IMR-90 (cell line): ENCODE results near the gene AKR1A1. TPM values are rescaled to one million over a fixed set of nuclear protein-coding genes. Genes with fewer than 3 reads are reported as not detected.

ENCODE experiments used
- ATAC-seq: fragments of 200-7000 bp; cut with Tn5 transposase; 2 replicates; pipeline ENCODE4 v1.9.1; 2020; ENCODE audit warnings: low read depth, mild to moderate bottlenecking, moderate library complexity
- BruUV-seq: library from RNA; stranded (reverse); fragments of 400-500 nt; replicated peaks from 2 replicates; lab custom pipeline; 2021; lab: Mats Ljungman, UMichigan
- CTCF ChIA-PET: fragments of 300-600 bp; formaldehyde crosslinking; extraction: SDS; loops from one replicate; lab custom pipeline; 2021; ENCODE audit warnings: antibody characterized with exemption; lab: Yijun Ruan, JAX
- POLR2A ChIA-PET: fragments of 300-600 bp; sonication (Branson Sonifier 250); formaldehyde crosslinking; loops from one replicate; lab custom pipeline; 2022; ENCODE audit warnings: antibody characterized with exemption; ENCODE audit not compliant: unreplicated experiment; lab: Charles Lee
- DNase-seq: peaks from one replicate; pipeline ENCODE4 v3.0.0; 2013
- H2AFZ ChIP-seq: replicated peaks from 2 replicates; pipeline ENCODE3; 2013; ENCODE audit warnings: low read length, mild to moderate bottlenecking; ENCODE audit not compliant: poor library complexity
- H2AK5ac ChIP-seq: 2 replicates; pipeline ENCODE4 v1.6.1; 2013; ENCODE audit warnings: low read depth, low read length, inconsistent platforms
- H2AK9ac ChIP-seq: replicated peaks from 2 replicates; pipeline ENCODE3; 2013; ENCODE audit warnings: mild to moderate bottlenecking, low read depth, low read length, moderate library complexity; ENCODE audit not compliant: poor library complexity
- H2BK120ac ChIP-seq: 2 replicates; pipeline ENCODE4 v1.6.1; 2013; ENCODE audit warnings: low read depth, low read length, inconsistent platforms
- H2BK15ac ChIP-seq: 3 replicates; pipeline ENCODE4 v1.6.1; 2013; ENCODE audit warnings: low read depth, low read length, inconsistent platforms
- H2BK20ac ChIP-seq: 2 replicates; pipeline ENCODE4 v1.6.1; 2013; ENCODE audit warnings: low read depth, mild to moderate bottlenecking, inconsistent platforms, low read length, moderate library complexity
- H2BK5ac ChIP-seq: 2 replicates; pipeline ENCODE4 v1.6.1; 2013; ENCODE audit warnings: mild to moderate bottlenecking, low read depth, low read length, inconsistent platforms; ENCODE audit not compliant: poor library complexity, severe bottlenecking
- H3K14ac ChIP-seq: replicated peaks from 2 replicates; pipeline ENCODE4 v1.6.1; 2013; ENCODE audit warnings: low read depth, low read length, inconsistent platforms
- H3K18ac ChIP-seq: 2 replicates; pipeline ENCODE4 v1.6.1; 2013; ENCODE audit warnings: low read depth, low read length, control low read depth
- H3K23ac ChIP-seq: 2 replicates; pipeline ENCODE4 v1.6.1; 2013; ENCODE audit warnings: low read depth, low read length, inconsistent platforms
- H3K27ac ChIP-seq: 2 replicates; pipeline ENCODE4 v1.5.1; 2013; ENCODE audit warnings: mild to moderate bottlenecking, control low read depth, low read length; ENCODE audit not compliant: insufficient read depth
- H3K27me3 ChIP-seq: 2 replicates; pipeline ENCODE4 v1.6.1; 2013; ENCODE audit warnings: low read length; ENCODE audit not compliant: control insufficient read depth, insufficient read depth
- H3K36me3 ChIP-seq: 2 replicates; pipeline ENCODE4 v1.6.1; 2013; ENCODE audit warnings: low read length, mixed read lengths; ENCODE audit not compliant: control insufficient read depth, insufficient read depth
- H3K4ac ChIP-seq: 2 replicates; pipeline ENCODE4 v1.6.1; 2013; ENCODE audit warnings: low read depth, low read length, inconsistent platforms
- H3K4me1 ChIP-seq: 2 replicates; pipeline ENCODE4 v1.6.1; 2013; ENCODE audit warnings: low read length, mixed read lengths; ENCODE audit not compliant: control insufficient read depth, insufficient read depth
- H3K4me2 ChIP-seq: 2 replicates; pipeline ENCODE4 v1.6.1; 2013; ENCODE audit warnings: low read depth, mild to moderate bottlenecking, control low read depth, low read length, moderate library complexity
- H3K4me3 ChIP-seq: 2 replicates; pipeline ENCODE4 v1.5.1; 2013; ENCODE audit warnings: low read depth, mild to moderate bottlenecking, control low read depth, low read length, moderate library complexity; ENCODE audit not compliant: insufficient read depth
- H3K56ac ChIP-seq: 2 replicates; pipeline ENCODE4 v1.6.1; 2013; ENCODE audit warnings: low read length, inconsistent platforms; ENCODE audit not compliant: insufficient read depth; ENCODE audit errors: extremely low read depth
- H3K79me1 ChIP-seq, 2 experiments: 2 replicates each; pipeline ENCODE4 v1.6.1; 2013; ENCODE audit warnings: low read length in 2 of 2, inconsistent platforms in 1 of 2, low read depth in 1 of 2
- H3K9ac ChIP-seq: 2 replicates; pipeline ENCODE4 v1.6.1; 2013; ENCODE audit warnings: low read depth, low read length, control low read depth
- H3K9me1 ChIP-seq: 2 replicates; pipeline ENCODE4 v1.6.1; 2013; ENCODE audit warnings: low read length, inconsistent platforms; ENCODE audit not compliant: insufficient read depth
- H3K9me3 ChIP-seq: 2 replicates; pipeline ENCODE4 v1.6.1; 2013; ENCODE audit warnings: low read length; ENCODE audit not compliant: control insufficient read depth, insufficient read depth
- H4K20me1 ChIP-seq: 2 replicates; pipeline ENCODE4 v1.6.1; 2013; ENCODE audit warnings: low read length, inconsistent platforms; ENCODE audit not compliant: insufficient read depth
- H4K5ac ChIP-seq: 2 replicates; pipeline ENCODE4 v1.6.1; 2013; ENCODE audit warnings: mild to moderate bottlenecking, low read depth, low read length, control low read depth
- H4K8ac ChIP-seq, 2 experiments: 2 replicates each; pipeline ENCODE4 v1.6.1; 2013; ENCODE audit warnings: low read depth in 2 of 2, low read length in 2 of 2, control low read depth in 1 of 2, inconsistent platforms in 1 of 2
- H4K91ac ChIP-seq: 2 replicates; pipeline ENCODE4 v1.6.1; 2013; ENCODE audit warnings: low read depth, low read length, inconsistent platforms; ENCODE audit not compliant: insufficient read depth
- BHLHE40 ChIP-seq: fragments of 150-350 bp; IDR thresholded peaks from 2 replicates; pipeline ENCODE4 v1.6.1; 2016; ENCODE audit warnings: mild to moderate bottlenecking, low read depth, low read length
- CEBPB ChIP-seq: IDR thresholded peaks from 2 replicates; pipeline ENCODE4 v1.6.1; 2012; ENCODE audit warnings: low read depth, low read length, improper control_type of control experiment
- ELK1 ChIP-seq: fragments of 150-350 bp; IDR thresholded peaks from 2 replicates; pipeline ENCODE4 v1.6.1; 2016; ENCODE audit warnings: low read depth, mild to moderate bottlenecking, low read length, moderate library complexity, borderline replicate concordance
- FOS ChIP-seq: fragments of 150-350 bp; IDR thresholded peaks from 2 replicates; pipeline ENCODE4 v1.6.1; 2016; ENCODE audit warnings: low read depth, low read length
- MAFK ChIP-seq: IDR thresholded peaks from 2 replicates; pipeline ENCODE4 v1.6.1; 2012; ENCODE audit warnings: low read depth, low read length, improper control_type of control experiment
- MAZ ChIP-seq: IDR thresholded peaks from 2 replicates; pipeline ENCODE4 v1.6.1; 2012; ENCODE audit warnings: low read depth, mild to moderate bottlenecking, low read length, improper control_type of control experiment, moderate library complexity, borderline replicate concordance
- NFE2L2 ChIP-seq: fragments of 150-350 bp; IDR thresholded peaks from 2 replicates; pipeline ENCODE4 v1.6.1; 2016; ENCODE audit warnings: low read depth, mild to moderate bottlenecking, low read length
- RCOR1 ChIP-seq: IDR thresholded peaks from 2 replicates; pipeline ENCODE4 v1.6.1; 2012; ENCODE audit warnings: mild to moderate bottlenecking, low read length, improper control_type of control experiment; ENCODE audit not compliant: insufficient replicate concordance
- RFX5 ChIP-seq: IDR thresholded peaks from 2 replicates; pipeline ENCODE4 v1.8.0; 2012; ENCODE audit warnings: low read depth, mild to moderate bottlenecking, low read length, moderate library complexity
- SMC3 ChIP-seq: fragments of 150-350 bp; IDR thresholded peaks from 2 replicates; pipeline ENCODE4 v1.6.1; 2016; ENCODE audit warnings: low read depth, mild to moderate bottlenecking, antibody characterized with exemption, low read length, moderate library complexity
- WGBS, 2 experiments: methylation state at CpG; one replicate each; pipeline versions ENCODE4 v1.1.5 to v1.1.7; 2013; ENCODE audit warnings: missing lambda C conversion rate in 2 of 2; ENCODE audit not compliant: insufficient read length in 1 of 2; ENCODE audit errors: extremely low coverage in 2 of 2; 5-methylcytosine and 5-hydroxymethylcytosine counted together
- dilution Hi-C: fragments of 300-500 bp; cut with HindIII; formaldehyde crosslinking; loops from one replicate; pipeline ENCODE4 v1.14.3; 2018; ENCODE audit warnings: low sequenced_read_pairs; ENCODE audit not compliant: unreplicated experiment
- in situ Hi-C: fragments of 300-500 bp; cut with MboI; formaldehyde crosslinking; loops from 3 replicates; pipeline ENCODE4 v1.14.3; 2019; ENCODE audit warnings: low sequenced_read_pairs, inconsistent platforms, mixed read lengths
- intact Hi-C: fragments of 100-400 bp; cut with micrococcal nuclease; formaldehyde crosslinking; loops from 2 replicates; pipeline ENCODE4 v1.10.0; 2022
- polyA plus RNA-seq, 3 experiments: library from polyadenylated mRNA; depleted of rRNA; stranded (reverse); fragments of >200 nt; gene quantifications; 2 replicates each; pipeline ENCODE4 v1.2.3, GENCODE V29; 2012; ENCODE audit warnings: low replicate concordance in 1 of 3
- total RNA-seq: library from RNA; depleted of rRNA; stranded (reverse); fragments of >200 nt; gene quantifications from 2 replicates; pipeline ENCODE4 v1.2.3, GENCODE V29; 2012
- TF ChIP-seq, protein P1 (sequence below): fragments of 150-350 bp; IDR thresholded peaks from 2 replicates; pipeline ENCODE4 v1.6.1; 2017; ENCODE audit warnings: mild to moderate bottlenecking, antibody characterized with exemption, low read length, low read depth
- TF ChIP-seq, protein P2 (sequence below): conservative IDR thresholded peaks from 2 replicates; pipeline ENCODE4 v1.5.1; 2012; ENCODE audit warnings: mild to moderate bottlenecking, low read depth, low read length, improper control_type of control experiment

AKR1A1 gene
- total and polyA plus RNA-seq, 2 of the 4 experiments (the other 2 are of a cell fraction) = 141 to 151 TPM

DNA sequence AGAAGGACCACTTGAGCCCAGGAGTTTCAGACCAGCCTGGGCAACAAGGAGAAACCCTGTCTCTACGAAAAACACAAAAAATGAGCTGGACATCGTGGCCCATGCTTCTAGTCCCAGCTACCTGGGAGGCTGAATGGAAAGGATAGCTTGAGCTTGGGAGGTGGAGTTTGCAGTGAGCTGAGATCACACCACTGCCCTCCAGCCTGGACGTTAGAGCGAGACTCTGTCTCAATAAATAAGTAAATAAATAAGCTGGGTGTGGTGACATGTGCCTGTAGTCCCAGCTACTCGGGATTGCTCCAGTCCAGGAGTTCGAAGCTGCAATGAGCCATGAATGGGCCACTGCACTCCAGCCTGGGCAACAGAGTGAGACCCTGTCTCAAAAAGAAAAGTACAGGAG, 3.6 kb downstream of the AKR1A1 start:
- WGBS, 2 experiments = 100% methylated on average over 1 of the region's 6 CpGs; no CpG with 5 or more reads in 1 of the 2 experiments

More for the DNA sequence above, 3.6 kb downstream of the AKR1A1 start:
- Histone ChIP-seq H4K8ac (no peak overlapping the region), H2BK5ac (no peak overlapping the region), H2BK20ac (no peak overlapping the region), H3K9me1 (peaks cover 9% of the 10 kb centered on the region), H3K79me1 (peaks cover 17 to 50% of the 10 kb centered on the region in 2 experiments), H3K18ac (no peak overlapping the region), H3K4me1 (peaks cover 9% of the 10 kb centered on the region), H4K5ac (no peak overlapping the region), H2AFZ (no peak overlapping the region), H2AK9ac (no peak overlapping the region), H3K4ac (no peak overlapping the region), H3K27me3 (no peaks in the 10 kb centered on the region), H2BK120ac (no peak overlapping the region), H3K36me3 (peaks cover 7% of the 10 kb centered on the region), H2AK5ac (no peak overlapping the region), H4K20me1 (no peaks in the 10 kb centered on the region), H3K9me3 (no peaks in the 10 kb centered on the region), H4K91ac (no peak overlapping the region), H3K56ac (no peak overlapping the region), H3K4me2 (no peak overlapping the region), H3K23ac (no peak overlapping the region), H3K4me3 (no peak overlapping the region), H3K14ac (no peak overlapping the region), H2BK15ac (no peak overlapping the region), H3K9ac (no peak overlapping the region), H3K27ac (no peak overlapping the region)
- BruUV-seq = no TSS peak
- intact Hi-C loops (no loop called here), dilution Hi-C loops (no loop called here), in situ Hi-C loops (no loop called here)
- no peak for TF ChIP-seq NFE2L2
- no peak for TF ChIP-seq SMC3
- TF ChIP-seq RCOR1 = no peak
- no peak for TF ChIP-seq MAZ
- TF ChIP-seq MAFK = no peak
- no peak for TF ChIP-seq BHLHE40
- TF ChIP-seq, protein P1, sequence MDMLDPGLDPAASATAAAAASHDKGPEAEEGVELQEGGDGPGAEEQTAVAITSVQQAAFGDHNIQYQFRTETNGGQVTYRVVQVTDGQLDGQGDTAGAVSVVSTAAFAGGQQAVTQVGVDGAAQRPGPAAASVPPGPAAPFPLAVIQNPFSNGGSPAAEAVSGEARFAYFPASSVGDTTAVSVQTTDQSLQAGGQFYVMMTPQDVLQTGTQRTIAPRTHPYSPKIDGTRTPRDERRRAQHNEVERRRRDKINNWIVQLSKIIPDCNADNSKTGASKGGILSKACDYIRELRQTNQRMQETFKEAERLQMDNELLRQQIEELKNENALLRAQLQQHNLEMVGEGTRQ = no peak
- no peak for TF ChIP-seq RFX5
- no peak for TF ChIP-seq CEBPB
- TF ChIP-seq FOS = no peak
- TF ChIP-seq ELK1 = no peak
- TF ChIP-seq, protein P2, sequence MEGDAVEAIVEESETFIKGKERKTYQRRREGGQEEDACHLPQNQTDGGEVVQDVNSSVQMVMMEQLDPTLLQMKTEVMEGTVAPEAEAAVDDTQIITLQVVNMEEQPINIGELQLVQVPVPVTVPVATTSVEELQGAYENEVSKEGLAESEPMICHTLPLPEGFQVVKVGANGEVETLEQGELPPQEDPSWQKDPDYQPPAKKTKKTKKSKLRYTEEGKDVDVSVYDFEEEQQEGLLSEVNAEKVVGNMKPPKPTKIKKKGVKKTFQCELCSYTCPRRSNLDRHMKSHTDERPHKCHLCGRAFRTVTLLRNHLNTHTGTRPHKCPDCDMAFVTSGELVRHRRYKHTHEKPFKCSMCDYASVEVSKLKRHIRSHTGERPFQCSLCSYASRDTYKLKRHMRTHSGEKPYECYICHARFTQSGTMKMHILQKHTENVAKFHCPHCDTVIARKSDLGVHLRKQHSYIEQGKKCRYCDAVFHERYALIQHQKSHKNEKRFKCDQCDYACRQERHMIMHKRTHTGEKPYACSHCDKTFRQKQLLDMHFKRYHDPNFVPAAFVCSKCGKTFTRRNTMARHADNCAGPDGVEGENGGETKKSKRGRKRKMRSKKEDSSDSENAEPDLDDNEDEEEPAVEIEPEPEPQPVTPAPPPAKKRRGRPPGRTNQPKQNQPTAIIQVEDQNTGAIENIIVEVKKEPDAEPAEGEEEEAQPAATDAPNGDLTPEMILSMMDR = no peak
- ChIA-PET POLR2A (no interaction called here), CTCF (no interaction called here)
- ATAC-seq (no peak), DNase-seq (no peak)
